Measurements from ENCODE around the gene KIF16B. TPM values are rescaled to one million over a fixed set of nuclear protein-coding genes. Genes with fewer than 3 reads are reported as not detected.

The KIF16B gene
- total RNA-seq, 1 donor from 2014 or later: 27.0 TPM

DNA sequence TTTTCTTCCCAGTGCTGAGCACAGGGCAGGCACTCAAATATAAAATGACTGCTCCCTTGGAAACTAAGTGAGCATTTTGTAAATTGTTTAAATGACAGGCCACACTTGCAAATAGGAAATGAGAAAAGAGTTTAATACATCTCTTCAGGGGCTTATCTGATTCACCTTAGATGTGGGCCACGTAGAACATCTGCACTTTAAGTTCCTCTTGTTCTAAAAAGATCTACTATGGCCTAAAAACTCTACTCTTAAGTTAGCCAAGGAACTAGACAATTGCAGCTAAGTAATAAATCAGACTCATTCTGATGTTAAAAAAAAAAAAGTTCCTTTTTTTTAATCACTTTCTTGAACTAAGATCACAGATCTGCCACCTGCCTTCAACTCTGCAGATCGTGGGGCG, 126.3 kb downstream of the KIF16B start:
- Mint-ChIP-seq H3K4me1 (ENCODE audit: low read depth, unreplicated experiment) (peaks cover 4% of the 10 kb centered on the region), H3K27me3 (ENCODE audit: unreplicated experiment) (no peaks in the 10 kb centered on the region), H3K27ac (ENCODE audit: unreplicated experiment) (no peak overlapping the region), H3K36me3 (ENCODE audit: unreplicated experiment) (peaks cover 6% of the 10 kb centered on the region), H3K4me3 (ENCODE audit: unreplicated experiment) (no peak overlapping the region), H3K9me3 (ENCODE audit: unreplicated experiment) (no peaks in the 10 kb centered on the region)
- no peak for DNase-seq
- TF ChIP-seq, protein P1, sequence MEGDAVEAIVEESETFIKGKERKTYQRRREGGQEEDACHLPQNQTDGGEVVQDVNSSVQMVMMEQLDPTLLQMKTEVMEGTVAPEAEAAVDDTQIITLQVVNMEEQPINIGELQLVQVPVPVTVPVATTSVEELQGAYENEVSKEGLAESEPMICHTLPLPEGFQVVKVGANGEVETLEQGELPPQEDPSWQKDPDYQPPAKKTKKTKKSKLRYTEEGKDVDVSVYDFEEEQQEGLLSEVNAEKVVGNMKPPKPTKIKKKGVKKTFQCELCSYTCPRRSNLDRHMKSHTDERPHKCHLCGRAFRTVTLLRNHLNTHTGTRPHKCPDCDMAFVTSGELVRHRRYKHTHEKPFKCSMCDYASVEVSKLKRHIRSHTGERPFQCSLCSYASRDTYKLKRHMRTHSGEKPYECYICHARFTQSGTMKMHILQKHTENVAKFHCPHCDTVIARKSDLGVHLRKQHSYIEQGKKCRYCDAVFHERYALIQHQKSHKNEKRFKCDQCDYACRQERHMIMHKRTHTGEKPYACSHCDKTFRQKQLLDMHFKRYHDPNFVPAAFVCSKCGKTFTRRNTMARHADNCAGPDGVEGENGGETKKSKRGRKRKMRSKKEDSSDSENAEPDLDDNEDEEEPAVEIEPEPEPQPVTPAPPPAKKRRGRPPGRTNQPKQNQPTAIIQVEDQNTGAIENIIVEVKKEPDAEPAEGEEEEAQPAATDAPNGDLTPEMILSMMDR (IDR thresholded peaks at IDR 0.05; ENCODE audit: partially characterized antibody, unreplicated experiment): no peak

DNA sequence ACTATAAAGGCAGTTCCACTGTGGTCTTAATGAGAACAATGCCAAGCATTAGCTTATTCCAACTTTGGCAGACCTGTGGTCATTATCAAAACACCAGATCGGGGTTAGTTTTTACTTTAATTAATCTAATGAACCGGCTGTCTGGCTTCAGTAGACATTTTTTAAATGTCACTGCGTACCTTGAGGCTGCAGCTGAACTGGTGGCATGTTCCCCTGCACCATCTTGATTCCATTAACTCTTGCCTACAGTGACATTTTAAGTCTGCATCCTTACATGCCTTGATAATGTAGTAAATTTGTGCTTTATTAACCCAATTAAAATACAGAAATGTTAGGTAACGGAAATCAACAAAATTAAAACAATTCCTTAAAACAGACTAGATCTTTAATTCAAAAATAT, 127.0 kb downstream of the KIF16B start:
- DNase-seq: no peak
- Mint-ChIP-seq H3K27ac (ENCODE audit: unreplicated experiment) (no peak overlapping the region), H3K9me3 (ENCODE audit: unreplicated experiment) (peaks cover 2% of the 10 kb centered on the region), H3K36me3 (ENCODE audit: unreplicated experiment) (peaks cover 6% of the 10 kb centered on the region), H3K27me3 (ENCODE audit: unreplicated experiment) (no peaks in the 10 kb centered on the region), H3K4me3 (ENCODE audit: unreplicated experiment) (no peak overlapping the region), H3K4me1 (ENCODE audit: low read depth, unreplicated experiment) (peaks cover 4% of the 10 kb centered on the region)
- TF ChIP-seq, protein P1 (IDR thresholded peaks at IDR 0.05; ENCODE audit: partially characterized antibody, unreplicated experiment): no peak

- Mint-ChIP-seq H3K4me1 (ENCODE audit: low read depth, unreplicated experiment) (peaks cover 1% of the 10 kb centered on the region), H3K27ac (ENCODE audit: unreplicated experiment) (no peak overlapping the region), H3K9me3 (ENCODE audit: unreplicated experiment) (peaks cover 3% of the 10 kb centered on the region), H3K36me3 (ENCODE audit: unreplicated experiment) (peaks cover 11% of the 10 kb centered on the region), H3K27me3 (ENCODE audit: unreplicated experiment) (no peaks in the 10 kb centered on the region), H3K4me3 (ENCODE audit: unreplicated experiment) (no peak overlapping the region)
- no peak for DNase-seq
- TF ChIP-seq, protein P1 (IDR thresholded peaks at IDR 0.05; ENCODE audit: partially characterized antibody, unreplicated experiment): no peak
Measured at GRCh38 chr20:16445482-16445881, 127.8 kb downstream of the KIF16B start.

- no peak for DNase-seq
Measured at GRCh38 chr20:16444057-16444777, 129.0 kb downstream of the KIF16B start.

More at GRCh38 chr20:16444057-16444777, 129.0 kb downstream of the KIF16B start:
- TF ChIP-seq, protein P1 (IDR thresholded peaks at IDR 0.05; ENCODE audit: partially characterized antibody, unreplicated experiment): no peak
- no peak overlapping the region for H3K27ac Mint-ChIP-seq (ENCODE audit: unreplicated experiment)
- no peaks in the 10 kb centered on the region for H3K27me3 Mint-ChIP-seq (ENCODE audit: unreplicated experiment)
- peaks cover 9% of the 10 kb centered on the region for H3K9me3 Mint-ChIP-seq (ENCODE audit: unreplicated experiment)
- H3K36me3 Mint-ChIP-seq (ENCODE audit: unreplicated experiment): peaks cover 21% of the 10 kb centered on the region
- H3K4me1 Mint-ChIP-seq (ENCODE audit: low read depth, unreplicated experiment): no peaks in the 10 kb centered on the region
- H3K4me3 Mint-ChIP-seq (ENCODE audit: unreplicated experiment): no peak overlapping the region
